HepG2 (cell line): ENCODE measurements around the gene PRKCZ. TPM values are rescaled to one million over a fixed set of nuclear protein-coding genes. Genes with fewer than 3 reads are reported as not detected.

ENCODE experiments used
- ATAC-seq: fragments of 200-7000 bp; cut with Tn5 transposase; 3 replicates; pipeline ENCODE4 v1.9.1; 2020; ENCODE audit warnings: mild to moderate bottlenecking, moderate library complexity
- BruUV-seq: library from RNA; stranded (reverse); fragments of 400-500 nt; replicated peaks from 2 replicates; lab custom pipeline; 2021; lab: Mats Ljungman, UMichigan
- CTCF ChIA-PET: fragments of 300-600 bp; formaldehyde crosslinking; extraction: SDS; loops from one replicate; lab custom pipeline; 2021; ENCODE audit warnings: low total read pairs, inconsistent platforms, low intra/inter-chr PET ratio; lab: Yijun Ruan, JAX
- POLR2A ChIA-PET: fragments of 350-600 bp; sonication (Branson Sonifier 250); formaldehyde crosslinking; loops from one replicate; lab custom pipeline; 2020; ENCODE audit warnings: antibody characterized with exemption, inconsistent platforms; lab: Yijun Ruan, JAX
- DNase-seq: peaks from one replicate; pipeline ENCODE4 v3.0.0-alpha.2; 2015; ENCODE audit warnings: low spot score
- FAIRE-seq: peaks from 3 replicates; lab custom pipeline; 2011; peaks lifted over from hg19 to GRCh38; lab: Jason Lieb, UNC
- H2AFZ ChIP-seq: one replicate; pipeline ENCODE4 v1.6.1; 2011; ENCODE audit warnings: low read length, inconsistent platforms
- H3K27ac ChIP-seq: fragments of 300-600 bp; 3 replicates; pipeline ENCODE4 v1.8.0; 2011; ENCODE audit warnings: mixed run types, mild to moderate bottlenecking, mixed read lengths, low read length, inconsistent platforms; ENCODE audit not compliant: insufficient read depth; ENCODE audit errors: extremely low read length
- H3K27me3 ChIP-seq, 2 experiments: fragments of 200-600 bp in 1 of 2; 2 replicates in 1 of 2; 3 replicates in 1 of 2; pipeline versions ENCODE4 v1.6.0 to v1.8.0; 2011; ENCODE audit warnings: low read length in 2 of 2, mild to moderate bottlenecking in 2 of 2, moderate library complexity in 2 of 2, inconsistent platforms in 1 of 2; ENCODE audit not compliant: insufficient read depth in 2 of 2, control insufficient read depth in 1 of 2
- H3K36me3 ChIP-seq, 2 experiments: fragments of 200-600 bp in 1 of 2; replicated peaks in 1 of 2; 2 replicates in 1 of 2; 3 replicates in 1 of 2; pipeline versions ENCODE4 v1.5.1 to v1.8.0; 2011; ENCODE audit warnings: low read length in 2 of 2, inconsistent platforms in 1 of 2; ENCODE audit not compliant: insufficient read depth in 2 of 2, control insufficient read depth in 1 of 2
- H3K4me1 ChIP-seq: 2 replicates; pipeline ENCODE4 v1.5.1; 2012; ENCODE audit warnings: low read length, inconsistent platforms; ENCODE audit not compliant: insufficient read depth
- H3K4me2 ChIP-seq: 2 replicates; pipeline ENCODE4 v1.6.0; 2011; ENCODE audit warnings: low read depth, low read length, inconsistent platforms
- H3K4me3 ChIP-seq, 3 experiments: fragments of 200-600 bp in 1 of 3; sonication (generic), shearing (Covaris generic) in 1 of 3; replicated peaks in 1 of 3; 2 replicates each; pipeline ENCODE4 v1.5.1; 2011 to 2016; ENCODE audit warnings: low read length in 3 of 3, inconsistent platforms in 2 of 3, low read depth in 2 of 3, mild to moderate bottlenecking in 2 of 3, control low read depth in 1 of 3, mixed read lengths in 1 of 3; ENCODE audit not compliant: insufficient read depth in 1 of 3
- H3K79me2 ChIP-seq: one replicate; pipeline ENCODE4 v1.6.1; 2011; ENCODE audit warnings: low read length, inconsistent platforms; ENCODE audit not compliant: insufficient read depth
- H3K9ac ChIP-seq: 2 replicates; pipeline ENCODE4 v1.6.0; 2011; ENCODE audit warnings: mild to moderate bottlenecking, low read depth, low read length, inconsistent platforms; ENCODE audit not compliant: insufficient read depth
- H3K9me3 ChIP-seq: 2 replicates; pipeline ENCODE4 v1.5.1; 2012; ENCODE audit warnings: mild to moderate bottlenecking, low read length
- H4K20me1 ChIP-seq: 2 replicates; pipeline ENCODE4 v1.6.0; 2011; ENCODE audit warnings: inconsistent platforms, mild to moderate bottlenecking, low read length, moderate library complexity; ENCODE audit not compliant: insufficient read depth
- ATF7-NPFF ChIP-seq: sonication (generic); formaldehyde crosslinking; IDR thresholded peaks from 2 replicates; pipeline ENCODE4 v1.8.1; 2023; ENCODE audit warnings: mild to moderate bottlenecking, low read depth, missing genetic modification reagents, moderate library complexity
- CBX2 ChIP-seq, 2 experiments: fragments of 200-600 bp in 1 of 2; sonication (generic); formaldehyde crosslinking in 1 of 2; IDR thresholded peaks; 2 replicates each; pipeline versions ENCODE4 v1.7.0 to v1.8.1; 2018 to 2022; ENCODE audit warnings: low read depth in 2 of 2, low read length in 1 of 2, mild to moderate bottlenecking in 1 of 2, missing genetic modification reagents in 1 of 2
- EHMT2 ChIP-seq: fragments of 200-600 bp; sonication (generic); IDR thresholded peaks from 2 replicates; pipeline ENCODE4 v1.7.0; 2017; ENCODE audit warnings: antibody characterized with exemption, low read depth, low read length, borderline replicate concordance
- KDM4B ChIP-seq: sonication (generic); formaldehyde crosslinking; IDR thresholded peaks from 2 replicates; pipeline ENCODE4 v1.4.0; 2020; ENCODE audit warnings: missing genetic modification reagents
- KDM5A ChIP-seq: fragments of 200-600 bp; sonication (generic); IDR thresholded peaks from 2 replicates; pipeline ENCODE4 v1.7.0; 2018; ENCODE audit warnings: antibody characterized with exemption, mild to moderate bottlenecking, low read length, borderline replicate concordance
- LBX2 ChIP-seq: sonication (generic); formaldehyde crosslinking; IDR thresholded peaks from 2 replicates; pipeline ENCODE4 v1.5.0; 2020; ENCODE audit warnings: missing genetic modification reagents, mild to moderate bottlenecking, borderline replicate concordance
- SRSF4 ChIP-seq: fragments of 200-400 bp; formaldehyde crosslinking; IDR thresholded peaks from one replicate; pipeline ENCODE4 v1.6.1; 2018; ENCODE audit warnings: mild to moderate bottlenecking, low read depth, low read length, moderate library complexity; ENCODE audit not compliant: poor library complexity, severe bottlenecking
- ZNF160 ChIP-seq: sonication (generic); formaldehyde crosslinking; IDR thresholded peaks from 2 replicates; pipeline ENCODE4 v1.8.0; 2022; ENCODE audit warnings: mild to moderate bottlenecking, inconsistent platforms, missing genetic modification reagents
- ZNF275 ChIP-seq: sonication (generic); formaldehyde crosslinking; IDR thresholded peaks from 2 replicates; pipeline ENCODE4 v1.8.0; 2022; ENCODE audit warnings: missing genetic modification reagents, mild to moderate bottlenecking, inconsistent platforms, borderline replicate concordance
- ZNF350 ChIP-seq: sonication (generic); formaldehyde crosslinking; IDR thresholded peaks from 2 replicates; pipeline ENCODE4 v1.4.0; 2020; ENCODE audit warnings: mild to moderate bottlenecking, low read depth, missing genetic modification reagents, borderline replicate concordance
- ZNF556 ChIP-seq: sonication (generic); formaldehyde crosslinking; IDR thresholded peaks from 2 replicates; pipeline ENCODE4 v1.4.0; 2020; ENCODE audit warnings: mild to moderate bottlenecking, missing genetic modification reagents, borderline replicate concordance
- ZNF746 ChIP-seq: sonication (generic); formaldehyde crosslinking; IDR thresholded peaks from 2 replicates; pipeline ENCODE4 v1.8.0; 2022; ENCODE audit warnings: mild to moderate bottlenecking, missing genetic modification reagents
- WGBS: methylation state at CpG from one replicate; pipeline ENCODE4 v1.1.6; 2017; ENCODE audit warnings: low lambda C conversion rate; 5-methylcytosine and 5-hydroxymethylcytosine counted together
- in situ Hi-C: cut with HindIII; loops from 2 replicates; pipeline ENCODE4 v1.10.0; 2017; ENCODE audit warnings: low pct_unique_long_range_greater_than_20kb; ENCODE audit not compliant: extremely low pct_ligation_motif_present
- intact Hi-C: fragments of 100-400 bp; cut with micrococcal nuclease; formaldehyde crosslinking; loops from one replicate; pipeline ENCODE4 v1.10.0; 2022; ENCODE audit not compliant: unreplicated experiment
- polyA plus RNA-seq, 8 experiments: library from polyadenylated mRNA; depleted of rRNA in 3 of 8; stranded (reverse) in 7 of 8; unstranded in 1 of 8; fragments of >200 nt; fragmentation: Illumina TruSeq in 4 of 8; extraction: Trizol in 4 of 8; gene quantifications; 2 replicates each; pipeline versions ENCODE4 v1.2.1 to v1.2.3, GENCODE V29; 2011 to 2016; ENCODE audit warnings: low read depth in 4 of 8, missing spikeins in 1 of 8, mixed read lengths in 1 of 8; ENCODE audit not compliant: insufficient read depth in 1 of 8
- total RNA-seq, 5 experiments: library from RNA; depleted of rRNA; stranded (reverse); fragments of >200 nt; fragmentation: Illumina TruSeq; extraction: Trizol; gene quantifications; 2 replicates each; pipeline ENCODE4 v1.2.3, GENCODE V29; 2016; ENCODE audit warnings: low read depth in 1 of 5

Gene PRKCZ
- total and polyA plus RNA-seq, 2 of the 13 experiments (the other 11 are each of a cell fraction or from before 2014, with no cell fraction given): 34.7 to 85.2 TPM

GRCh38 chr1:2004856-2005255, 45.4 kb upstream of the PRKCZ start:
- WGBS: 45% methylated on average over 21 of the region's 21 CpGs
- FAIRE-seq: no peak

More at GRCh38 chr1:2004856-2005255, 45.4 kb upstream of the PRKCZ start:
- H3K4me1 ChIP-seq: 0 out of 2 replicates have a peak, but pooled peaks cover 6% of the 10 kb centered on the region
- ChIA-PET CTCF (no interaction called here), POLR2A (no interaction called here)
- TF ChIP-seq CBX2 (IDR thresholded peaks at IDR 0.05; ENCODE audit: low read depth, low read length): no peak
- no peak for TF ChIP-seq CBX2 (CRISPR knock-in tag; IDR thresholded peaks at IDR 0.05; ENCODE audit: low read depth)
- TF ChIP-seq ATF7-NPFF (CRISPR knock-in tag): no peak
- no peak for TF ChIP-seq ZNF746 (CRISPR knock-in tag)
- TF ChIP-seq KDM5A: no peak
- TF ChIP-seq EHMT2: no peak
- TF ChIP-seq SRSF4: no peak
- no peak for TF ChIP-seq KDM4B
- TF ChIP-seq ZNF275: no peak
- TF ChIP-seq ZNF556 (CRISPR knock-in tag): no peak
- TF ChIP-seq ZNF160 (CRISPR knock-in tag): no peak
- no peak for TF ChIP-seq LBX2 (CRISPR knock-in tag)
- TF ChIP-seq ZNF350 (CRISPR knock-in tag): no peak
- no peak overlapping the region for H3K4me2 ChIP-seq
- no peak overlapping the region for H3K4me3 ChIP-seq
- H3K27ac ChIP-seq: no peak overlapping the region
- no peak overlapping the region for H3K9ac ChIP-seq
- no peaks in the 10 kb centered on the region for H3K36me3 ChIP-seq
- peaks cover 11 to 61% of the 10 kb centered on the region in 2 experiments for H3K27me3 ChIP-seq
- DNase-seq (no peak), ATAC-seq (no peak)
- in situ Hi-C loops: no loop called here
- no peaks in the 10 kb centered on the region for H3K79me2 ChIP-seq
- BruUV-seq: no TSS peak
- H4K20me1 ChIP-seq: no peaks in the 10 kb centered on the region
- no peak overlapping the region for H2AFZ ChIP-seq
- intact Hi-C loops: no loop called here
- no peaks in the 10 kb centered on the region for H3K9me3 ChIP-seq
